ENCODE results near the gene OXA1L. TPM values are rescaled to one million over a fixed set of nuclear protein-coding genes. Genes with fewer than 3 reads are reported as not detected.

Gene OXA1L
- total RNA-seq, 1 experiment from 2014 or later = 110 TPM

DNA sequence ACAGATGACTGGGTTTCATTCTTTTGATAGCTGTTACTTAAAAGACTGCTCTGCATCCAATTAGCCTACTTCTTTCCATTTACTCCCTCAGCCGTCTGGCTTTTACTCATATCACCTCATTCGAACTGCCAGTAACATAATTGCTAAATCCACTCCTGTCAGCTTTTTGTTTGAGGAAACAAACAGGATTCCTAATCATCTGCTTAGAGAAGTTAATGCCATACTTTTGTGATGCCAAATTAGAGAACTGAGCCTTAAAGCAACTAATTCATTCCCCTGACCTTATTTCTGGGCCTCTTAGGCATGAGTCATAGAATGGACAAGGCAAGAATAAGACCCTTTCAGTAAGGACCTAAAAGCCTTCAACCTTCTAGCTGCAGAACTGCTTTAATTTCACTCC, 2.9 kb downstream of the OXA1L start:
- Mint-ChIP-seq H3K27me3 (ENCODE audit: insufficient read depth, unreplicated experiment) (no peaks in the 10 kb centered on the region), H3K36me3 (ENCODE audit: insufficient read depth, unreplicated experiment) (peaks cover 88% of the 10 kb centered on the region), H3K9me3 (ENCODE audit: unreplicated experiment) (no peaks in the 10 kb centered on the region), H3K27ac (ENCODE audit: unreplicated experiment) (peak overlapping the region; percentile 9), H3K4me1 (ENCODE audit: low read depth, unreplicated experiment) (peaks cover 34% of the 10 kb centered on the region), H3K4me3 (ENCODE audit: unreplicated experiment) (no peak overlapping the region)
- no TSS peak for BruUV-seq (replicated peaks)
- intact Hi-C loops (cut with micrococcal nuclease; ENCODE audit: unreplicated experiment) = no loop called here
- H3K36me3 ChIP-seq (ENCODE audit: control insufficient read depth, insufficient read depth, low read length) = peaks cover 10% of the 10 kb centered on the region
- H3K4me3 ChIP-seq (ENCODE audit: low read depth, low read length) = no peak overlapping the region
- ChIA-PET CTCF (interaction anchor here (1.3 kb wide), 1 partner anchor 199 kb away, joined by 3 read pairs; no protein-coding TSS in a partner anchor), POLR2A (no interaction called here)
- no peak for DNase-seq
- H3K4me1 ChIP-seq = no peaks in the 10 kb centered on the region
- TF ChIP-seq CTCF (IDR thresholded peaks at IDR 0.05; ENCODE audit: insufficient read depth in 1 of 2, low read depth in 1 of 2, low read length in 1 of 2, severe bottlenecking in 1 of 2, unreplicated experiment in 1 of 2) = no peak
- no peaks in the 10 kb centered on the region for H3K9me3 ChIP-seq
- no peaks in the 10 kb centered on the region for H3K27me3 ChIP-seq (replicated peaks; ENCODE audit: control insufficient read depth, insufficient read depth, low read length)

GRCh38 chr14:22770481-22771187, 4.1 kb downstream of the OXA1L start:
- Histone ChIP-seq H3K27me3 (replicated peaks; ENCODE audit: control insufficient read depth, insufficient read depth, low read length) (no peaks in the 10 kb centered on the region), H3K4me3 (ENCODE audit: low read depth, low read length) (no peak overlapping the region), H3K36me3 (ENCODE audit: control insufficient read depth, insufficient read depth, low read length) (peaks cover 11% of the 10 kb centered on the region), H3K9me3 (no peaks in the 10 kb centered on the region), H3K4me1 (no peaks in the 10 kb centered on the region)
- POLR2A ChIA-PET = no interaction called here
- no peak overlapping the region for H3K27ac Mint-ChIP-seq (ENCODE audit: unreplicated experiment)
- CTCF ChIA-PET = no interaction called here
- BruUV-seq (replicated peaks) = no TSS peak
- intact Hi-C loops (cut with micrococcal nuclease; ENCODE audit: unreplicated experiment) = no loop called here
- no peak overlapping the region for H3K4me3 Mint-ChIP-seq (ENCODE audit: unreplicated experiment)
- no peak for TF ChIP-seq CTCF (IDR thresholded peaks at IDR 0.05; ENCODE audit: insufficient read depth in 1 of 2, low read depth in 1 of 2, low read length in 1 of 2, severe bottlenecking in 1 of 2, unreplicated experiment in 1 of 2)
- H3K4me1 Mint-ChIP-seq (ENCODE audit: low read depth, unreplicated experiment) = peaks cover 34% of the 10 kb centered on the region
- DNase-seq = no peak
- H3K27me3 Mint-ChIP-seq (ENCODE audit: insufficient read depth, unreplicated experiment) = no peaks in the 10 kb centered on the region
- H3K36me3 Mint-ChIP-seq (ENCODE audit: insufficient read depth, unreplicated experiment) = peaks cover 100% of the 10 kb centered on the region
- H3K9me3 Mint-ChIP-seq (ENCODE audit: unreplicated experiment) = no peaks in the 10 kb centered on the region

GRCh38 chr14:22772725-22773124, 6.2 kb downstream of the OXA1L start:
- Histone ChIP-seq H3K4me3 (ENCODE audit: low read depth, low read length) (no peak overlapping the region), H3K36me3 (ENCODE audit: control insufficient read depth, insufficient read depth, low read length) (peaks cover 11% of the 10 kb centered on the region), H3K27me3 (replicated peaks; ENCODE audit: control insufficient read depth, insufficient read depth, low read length) (no peaks in the 10 kb centered on the region), H3K9me3 (no peaks in the 10 kb centered on the region), H3K4me1 (no peaks in the 10 kb centered on the region)
- ChIA-PET POLR2A (no interaction called here), CTCF (no interaction called here)
- peaks cover 100% of the 10 kb centered on the region for H3K36me3 Mint-ChIP-seq (ENCODE audit: insufficient read depth, unreplicated experiment)
- peaks cover 29% of the 10 kb centered on the region for H3K4me1 Mint-ChIP-seq (ENCODE audit: low read depth, unreplicated experiment)
- no peak for TF ChIP-seq CTCF (IDR thresholded peaks at IDR 0.05; ENCODE audit: insufficient read depth in 1 of 2, low read depth in 1 of 2, low read length in 1 of 2, severe bottlenecking in 1 of 2, unreplicated experiment in 1 of 2)
- no TSS peak for BruUV-seq (replicated peaks)
- no peaks in the 10 kb centered on the region for H3K9me3 Mint-ChIP-seq (ENCODE audit: unreplicated experiment)
- DNase-seq = no peak
- no peak overlapping the region for H3K4me3 Mint-ChIP-seq (ENCODE audit: unreplicated experiment)
- intact Hi-C loops (cut with micrococcal nuclease; ENCODE audit: unreplicated experiment) = no loop called here
- no peaks in the 10 kb centered on the region for H3K27me3 Mint-ChIP-seq (ENCODE audit: insufficient read depth, unreplicated experiment)
- no peak overlapping the region for H3K27ac Mint-ChIP-seq (ENCODE audit: unreplicated experiment)
